Placental pericyte (primary cell): Measurements from ENCODE around the gene OR52E5. TPM values are rescaled to one million over a fixed set of nuclear protein-coding genes. Genes with fewer than 3 reads are reported as not detected.

Source experiments
- total RNA-seq: library from RNA; depleted of rRNA; stranded (reverse); fragments of >200 nt; gene quantifications from 2 replicates; pipeline ENCODE4 v1.2.3, GENCODE V29; 2012

OR52E5 gene
- total RNA-seq = not detected in 2 replicates

GRCh38 chr11:5892908-5893307 is at the start of gene OR52E5:
OR52E5 (plus strand) TSS chr11:5893208; CDS start chr11:5900777, 7,569 bp downstream.

DNA sequence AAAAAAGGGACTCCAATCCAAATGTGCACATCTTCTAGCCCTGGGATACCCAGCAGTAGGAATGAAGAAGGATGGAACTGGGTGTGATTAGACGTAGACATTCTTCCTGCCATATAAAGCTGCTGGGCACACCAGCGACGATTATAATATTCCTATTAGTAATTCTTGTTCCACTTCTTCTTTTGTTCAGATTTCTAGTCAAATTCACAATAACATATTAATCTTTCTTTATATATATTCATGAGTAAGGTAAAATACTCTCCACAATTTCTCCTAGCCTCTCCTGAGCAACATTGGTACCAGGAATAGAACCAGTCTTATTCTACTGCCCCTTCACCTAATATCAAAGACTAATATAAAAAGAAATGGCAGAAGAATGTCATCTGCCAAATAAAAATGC is 35.4 kb upstream of the OR52E5 start, which contains the start of gene OR52E8:
OR52E8 (minus strand) TSS at position 101 of the 400 bp plus-strand sequence; CDS start at position 101, 0 bp downstream.

DNA sequence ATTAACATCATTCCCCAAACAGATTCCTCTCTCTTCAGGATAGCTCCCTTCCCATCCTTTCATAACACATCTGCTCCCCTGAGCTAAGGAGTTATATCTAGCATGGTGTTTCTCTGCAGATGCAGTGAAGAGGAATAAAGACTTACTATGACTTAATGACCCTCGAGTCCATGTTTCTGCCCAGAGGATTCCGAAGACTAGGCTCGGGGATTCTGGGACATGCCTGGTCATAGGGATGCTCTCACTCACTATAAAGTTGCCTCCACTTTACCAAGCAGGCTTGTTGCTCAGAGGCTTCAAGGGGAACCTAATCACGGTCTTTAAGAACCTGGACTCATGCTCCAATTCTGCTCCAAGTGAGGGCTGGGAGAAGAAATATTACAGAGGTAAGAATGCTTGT is 12.7 kb upstream of the OR52E5 start, which contains the start of gene OR52E4:
OR52E4 (plus strand) TSS at position 301 of the 400 bp plus-strand sequence. CDS start 3,664 bp downstream, outside the sequence.

GRCh38 chr11:5941951-5942350 is 48.9 kb downstream of the OR52E5 start, which contains the start of gene OR56A3:
OR56A3 (plus strand) TSS chr11:5942251; CDS start chr11:5947347, 5,096 bp downstream.

Other genes with a start within 250 kb of the OR52E5 start
- 41.4 and 62.2 TPM in 2 replicates for gene TRIM5, start 208.1 kb upstream of the OR52E5 start, total RNA-seq
- 54.7 and 57.0 TPM in 2 replicates for gene TRIM22, start 203.4 kb upstream of the OR52E5 start, total RNA-seq
- not detected in 2 replicates for gene OR56B1, start 156.8 kb upstream of the OR52E5 start, total RNA-seq
- gene OR52N4, start 139.0 kb upstream of the OR52E5 start, total RNA-seq = 0.14 TPM in 1 of 2 replicates, not detected in the other
- 0.72 TPM in 1 of 2 replicates, not detected in the other for gene OR52N5, start 109.9 kb upstream of the OR52E5 start, total RNA-seq
- 0.43 and 0.44 TPM in 2 replicates for gene OR52N1, start 101.9 kb upstream of the OR52E5 start, total RNA-seq
- gene OR52N2, start 84.3 kb upstream of the OR52E5 start, total RNA-seq = not detected in 2 replicates
- gene OR52E6, start 51.3 kb upstream of the OR52E5 start, total RNA-seq = 0.86 TPM in 1 of 2 replicates, not detected in the other
- 1.0 TPM in 1 of 2 replicates, not detected in the other for gene OR52E8, start 35.5 kb upstream of the OR52E5 start, total RNA-seq
- not detected in 2 replicates for gene OR52E4, start 12.6 kb upstream of the OR52E5 start, total RNA-seq
- gene OR56A3, start 49.0 kb downstream of the OR52E5 start, total RNA-seq = not detected in 2 replicates
- gene OR56A5, start 75.3 kb downstream of the OR52E5 start, total RNA-seq = not detected in 2 replicates
- not detected in 2 replicates for gene OR52L1, start 93.8 kb downstream of the OR52E5 start, total RNA-seq
- gene OR56A4, start 113.7 kb downstream of the OR52E5 start, total RNA-seq = not detected in 2 replicates
- under 0.01 TPM in 1 of 2 replicates, not detected in the other for gene OR56A1, start 137.6 kb downstream of the OR52E5 start, total RNA-seq
- gene OR56B4, start 214.5 kb downstream of the OR52E5 start, total RNA-seq = not detected in 2 replicates